Ascending aorta (tissue), 2 donors: ENCODE data around the gene MGAT5. TPM values are rescaled to one million over a fixed set of nuclear protein-coding genes. Genes with fewer than 3 reads are reported as not detected.

ENCODE experiments used
- DNase-seq, 2 donors: peaks; one replicate each; pipeline ENCODE4 v3.0.0-alpha.2; 2019; ENCODE audit warnings: low spot score in 2 of 2
- H3K27ac ChIP-seq, 2 donors: fragments of 200-600 bp; sonication (generic); one replicate each; pipeline ENCODE4 v1.5.1; 2016 to 2017; ENCODE audit warnings: mild to moderate bottlenecking in 1 of 2
- H3K27me3 ChIP-seq: fragments of 200-600 bp; sonication (generic); one replicate; pipeline ENCODE4 v1.5.1; 2017
- H3K36me3 ChIP-seq, 2 donors: fragments of 200-600 bp; sonication (generic); one replicate each; pipeline ENCODE4 v1.5.1; 2016
- H3K4me1 ChIP-seq, 2 donors: fragments of 200-600 bp; sonication (generic); one replicate each; pipeline ENCODE4 v1.5.1; 2016 to 2017; ENCODE audit warnings: mild to moderate bottlenecking in 1 of 2
- H3K4me3 ChIP-seq, 2 donors: fragments of 200-600 bp; sonication (generic); one replicate each; pipeline ENCODE4 v1.5.1; 2016 to 2017; ENCODE audit warnings: mild to moderate bottlenecking in 1 of 2
- H3K9me3 ChIP-seq, 2 donors: fragments of 200-600 bp; sonication (generic); one replicate each; pipeline ENCODE4 v1.5.1; 2016
- intact Hi-C: fragments of 100-400 bp; cut with DNase I; formaldehyde crosslinking; loops from one replicate; pipeline ENCODE4 v1.15.1; 2023
- total RNA-seq: library from RNA; depleted of rRNA; stranded (reverse); fragments of >200 nt; gene quantifications from one replicate; pipeline ENCODE4 v1.1.0, GENCODE V29; 2016
- TF ChIP-seq, protein P1 (sequence below), 3 experiments: fragments of 200-600 bp in 2 of 3; fragments of 450-650 bp in 1 of 3; sonication (generic) in 2 of 3; IDR thresholded peaks; one replicate each; pipeline ENCODE4 v1.5.1; 2016 to 2019; ENCODE audit warnings: antibody characterized with exemption in 3 of 3, mild to moderate bottlenecking in 1 of 3, moderate library complexity in 1 of 3

The MGAT5 gene
- total RNA-seq, 1 donor from 2014 or later: 15.4 TPM

DNA sequence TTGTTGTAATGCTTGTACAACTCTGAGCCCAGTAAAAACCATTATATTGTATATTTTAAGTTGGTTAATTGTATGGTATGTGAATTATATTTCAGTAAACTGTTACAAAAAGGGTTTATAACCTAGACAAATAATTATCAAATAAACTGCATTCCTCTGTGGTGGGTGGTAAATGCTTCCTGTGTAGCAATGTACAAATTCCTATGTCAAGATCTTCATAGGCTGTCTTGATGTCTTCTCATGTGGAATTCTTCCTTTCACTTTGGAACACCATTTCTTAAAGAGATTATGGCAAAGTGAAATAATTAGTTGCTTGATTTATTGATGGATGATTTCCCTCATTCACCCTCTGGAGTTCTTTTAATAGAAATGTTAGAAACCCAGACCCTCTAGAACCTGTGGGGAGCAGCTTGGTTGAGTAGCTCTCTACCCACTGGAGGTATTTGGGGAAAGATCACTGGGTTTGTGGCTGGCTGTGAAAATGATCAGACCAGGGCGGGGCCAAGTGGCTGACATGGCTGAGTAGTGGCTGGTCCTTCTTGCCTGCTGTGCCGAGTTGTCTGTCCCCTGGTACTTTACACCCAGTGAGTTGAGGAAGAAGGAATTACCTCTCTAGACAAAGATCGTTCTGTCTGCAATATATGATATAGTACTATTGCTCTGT lies 22.4 kb upstream of the MGAT5 start:
- H3K4me1 ChIP-seq: peaks cover 0 to 5% of the 10 kb centered on the region in 2 donors
- H3K4me3 ChIP-seq: no peak overlapping the region
- H3K27ac ChIP-seq: no peak overlapping the region
- TF ChIP-seq, protein P1, sequence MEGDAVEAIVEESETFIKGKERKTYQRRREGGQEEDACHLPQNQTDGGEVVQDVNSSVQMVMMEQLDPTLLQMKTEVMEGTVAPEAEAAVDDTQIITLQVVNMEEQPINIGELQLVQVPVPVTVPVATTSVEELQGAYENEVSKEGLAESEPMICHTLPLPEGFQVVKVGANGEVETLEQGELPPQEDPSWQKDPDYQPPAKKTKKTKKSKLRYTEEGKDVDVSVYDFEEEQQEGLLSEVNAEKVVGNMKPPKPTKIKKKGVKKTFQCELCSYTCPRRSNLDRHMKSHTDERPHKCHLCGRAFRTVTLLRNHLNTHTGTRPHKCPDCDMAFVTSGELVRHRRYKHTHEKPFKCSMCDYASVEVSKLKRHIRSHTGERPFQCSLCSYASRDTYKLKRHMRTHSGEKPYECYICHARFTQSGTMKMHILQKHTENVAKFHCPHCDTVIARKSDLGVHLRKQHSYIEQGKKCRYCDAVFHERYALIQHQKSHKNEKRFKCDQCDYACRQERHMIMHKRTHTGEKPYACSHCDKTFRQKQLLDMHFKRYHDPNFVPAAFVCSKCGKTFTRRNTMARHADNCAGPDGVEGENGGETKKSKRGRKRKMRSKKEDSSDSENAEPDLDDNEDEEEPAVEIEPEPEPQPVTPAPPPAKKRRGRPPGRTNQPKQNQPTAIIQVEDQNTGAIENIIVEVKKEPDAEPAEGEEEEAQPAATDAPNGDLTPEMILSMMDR (IDR thresholded peaks at IDR 0.05): no peak
- no peak for DNase-seq
- H3K36me3 ChIP-seq: no peaks in the 10 kb centered on the region
- H3K9me3 ChIP-seq: peaks cover 0 to 4% of the 10 kb centered on the region in 2 donors
- intact Hi-C loops: no loop called here
- no peaks in the 10 kb centered on the region for H3K27me3 ChIP-seq

DNA sequence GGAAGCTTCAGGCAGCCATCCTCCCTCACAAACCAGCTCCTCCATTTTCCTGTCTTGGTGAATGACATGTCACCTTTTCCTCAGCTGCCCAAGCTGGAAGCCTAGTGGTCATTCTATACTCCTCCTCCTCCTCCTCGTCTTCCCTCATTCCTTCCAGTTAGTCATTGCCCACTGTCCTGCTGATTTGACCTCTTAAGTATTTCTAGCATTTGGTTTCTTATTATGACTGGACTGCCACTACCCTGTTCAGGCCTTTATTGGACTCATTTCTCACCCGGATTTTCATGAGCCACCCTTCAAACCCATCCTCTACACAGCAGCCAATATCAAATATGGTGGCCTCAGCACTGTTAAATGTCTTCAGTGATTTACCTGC lies 21.9 kb upstream of the MGAT5 start:
- TF ChIP-seq, protein P1 (IDR thresholded peaks at IDR 0.05): no peak
- no peak overlapping the region for H3K27ac ChIP-seq
- peaks cover 0 to 5% of the 10 kb centered on the region in 2 donors for H3K4me1 ChIP-seq
- no peak overlapping the region for H3K4me3 ChIP-seq
- H3K9me3 ChIP-seq: peaks cover 0 to 4% of the 10 kb centered on the region in 2 donors
- no peaks in the 10 kb centered on the region for H3K27me3 ChIP-seq
- H3K36me3 ChIP-seq: no peaks in the 10 kb centered on the region
- no peak for DNase-seq
- intact Hi-C loops: no loop called here

DNA sequence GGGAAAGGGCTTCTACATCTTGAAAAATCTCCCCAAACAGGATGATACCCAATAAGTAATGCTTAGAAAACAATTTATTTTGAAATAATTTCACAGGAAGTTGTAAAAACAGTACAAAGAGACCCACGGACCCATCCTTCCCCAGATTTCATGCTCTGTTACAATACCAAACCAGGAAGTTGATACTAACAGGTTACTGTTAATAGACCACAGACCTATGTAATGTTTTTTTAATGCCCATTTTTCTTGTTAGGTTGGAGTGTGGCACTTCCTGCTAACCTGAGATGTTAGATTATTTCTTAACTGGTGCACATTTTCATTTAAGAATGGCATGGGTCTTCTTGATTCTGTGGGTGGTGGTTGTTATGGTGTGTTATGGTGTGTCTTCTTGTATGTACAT lies 21.4 kb upstream of the MGAT5 start:
- no peaks in the 10 kb centered on the region for H3K27me3 ChIP-seq
- intact Hi-C loops: no loop called here
- H3K36me3 ChIP-seq: no peaks in the 10 kb centered on the region

DNA sequence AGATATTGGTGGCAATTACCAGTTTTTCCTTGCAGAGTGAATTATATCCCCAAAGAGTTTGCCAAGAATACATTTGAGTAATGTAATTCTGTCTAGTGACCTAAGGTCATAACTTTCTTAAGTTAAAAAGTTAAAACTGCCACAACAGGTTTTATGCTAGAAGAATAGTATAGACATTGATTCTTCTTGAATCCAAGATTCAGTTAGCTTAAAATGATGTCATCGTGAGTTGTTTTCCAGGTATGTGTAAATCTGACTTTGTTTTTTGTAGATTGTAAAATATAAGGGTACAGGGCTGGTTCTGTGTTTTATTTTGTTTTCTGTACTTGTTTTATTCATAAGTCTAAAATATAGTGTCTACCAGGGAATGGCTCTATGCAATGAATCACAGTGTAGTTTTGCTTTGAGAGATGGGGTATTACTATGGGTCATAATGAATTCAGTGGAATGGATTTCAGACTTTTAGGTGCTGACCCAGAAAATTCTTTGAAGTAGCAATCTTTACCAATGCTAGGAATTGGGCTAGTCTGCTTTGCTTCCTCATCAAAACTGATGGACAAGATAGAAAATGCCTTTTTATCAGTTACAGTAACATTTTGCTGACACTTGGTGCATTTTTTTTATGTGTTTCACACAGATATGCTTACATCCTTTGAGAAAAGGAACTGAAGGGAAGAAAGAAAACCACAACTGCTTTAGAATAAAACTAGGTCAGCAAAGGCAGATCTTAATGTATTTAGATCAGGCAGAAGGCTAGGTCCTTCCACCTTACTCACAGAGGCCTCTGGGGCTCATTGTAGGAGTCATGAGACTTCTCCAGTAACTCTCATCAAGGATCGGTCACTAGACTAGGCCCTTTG lies 20.8 kb upstream of the MGAT5 start:
- no peak overlapping the region for H3K4me3 ChIP-seq
- peaks cover 0 to 4% of the 10 kb centered on the region in 2 donors for H3K9me3 ChIP-seq
- no peaks in the 10 kb centered on the region for H3K36me3 ChIP-seq
- TF ChIP-seq, protein P1 (IDR thresholded peaks at IDR 0.05): no peak
- H3K27me3 ChIP-seq: no peaks in the 10 kb centered on the region
- H3K27ac ChIP-seq: no peak overlapping the region
- intact Hi-C loops: no loop called here
- H3K4me1 ChIP-seq: peaks cover 0 to 5% of the 10 kb centered on the region in 2 donors
- DNase-seq: no peak

More for the DNA sequence above, 21.4 kb upstream of the MGAT5 start:
- Histone ChIP-seq H3K9me3 (peaks cover 0 to 4% of the 10 kb centered on the region in 2 donors), H3K27ac (no peak overlapping the region), H3K4me3 (no peak overlapping the region), H3K4me1 (peaks cover 0 to 5% of the 10 kb centered on the region in 2 donors)
- TF ChIP-seq, protein P1 (IDR thresholded peaks at IDR 0.05): no peak
- no peak for DNase-seq

DNA sequence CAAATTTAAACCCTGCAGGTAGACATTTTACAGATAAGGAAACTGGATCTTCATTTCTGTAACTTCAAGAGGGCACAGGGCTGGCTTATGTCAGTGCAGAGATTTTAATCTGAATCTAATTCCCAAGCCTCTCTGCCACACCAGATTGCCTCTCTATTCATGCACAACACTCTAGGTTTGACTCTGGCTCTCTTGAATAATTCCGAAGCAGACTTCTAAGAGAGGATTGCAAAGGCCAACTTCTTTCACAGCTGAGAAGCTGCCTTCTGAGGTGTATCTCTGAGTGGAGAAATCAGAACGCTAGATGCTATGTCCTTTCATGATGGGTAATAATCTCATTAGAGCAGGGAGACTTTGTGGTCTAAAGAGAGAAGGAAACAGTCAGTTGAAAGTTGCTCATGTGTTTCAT lies 20.1 kb upstream of the MGAT5 start:
- no peaks in the 10 kb centered on the region for H3K36me3 ChIP-seq
- DNase-seq: no peak
- H3K9me3 ChIP-seq: no peaks in the 10 kb centered on the region
- intact Hi-C loops: no loop called here
- TF ChIP-seq, protein P1 (IDR thresholded peaks at IDR 0.05): no peak
- no peak overlapping the region for H3K4me3 ChIP-seq
- H3K4me1 ChIP-seq: peaks cover 0 to 5% of the 10 kb centered on the region in 2 donors
- H3K27me3 ChIP-seq: no peaks in the 10 kb centered on the region
- no peak overlapping the region for H3K27ac ChIP-seq
